ENCODE measurements around the gene ALX1.

Gene ALX1

DNA sequence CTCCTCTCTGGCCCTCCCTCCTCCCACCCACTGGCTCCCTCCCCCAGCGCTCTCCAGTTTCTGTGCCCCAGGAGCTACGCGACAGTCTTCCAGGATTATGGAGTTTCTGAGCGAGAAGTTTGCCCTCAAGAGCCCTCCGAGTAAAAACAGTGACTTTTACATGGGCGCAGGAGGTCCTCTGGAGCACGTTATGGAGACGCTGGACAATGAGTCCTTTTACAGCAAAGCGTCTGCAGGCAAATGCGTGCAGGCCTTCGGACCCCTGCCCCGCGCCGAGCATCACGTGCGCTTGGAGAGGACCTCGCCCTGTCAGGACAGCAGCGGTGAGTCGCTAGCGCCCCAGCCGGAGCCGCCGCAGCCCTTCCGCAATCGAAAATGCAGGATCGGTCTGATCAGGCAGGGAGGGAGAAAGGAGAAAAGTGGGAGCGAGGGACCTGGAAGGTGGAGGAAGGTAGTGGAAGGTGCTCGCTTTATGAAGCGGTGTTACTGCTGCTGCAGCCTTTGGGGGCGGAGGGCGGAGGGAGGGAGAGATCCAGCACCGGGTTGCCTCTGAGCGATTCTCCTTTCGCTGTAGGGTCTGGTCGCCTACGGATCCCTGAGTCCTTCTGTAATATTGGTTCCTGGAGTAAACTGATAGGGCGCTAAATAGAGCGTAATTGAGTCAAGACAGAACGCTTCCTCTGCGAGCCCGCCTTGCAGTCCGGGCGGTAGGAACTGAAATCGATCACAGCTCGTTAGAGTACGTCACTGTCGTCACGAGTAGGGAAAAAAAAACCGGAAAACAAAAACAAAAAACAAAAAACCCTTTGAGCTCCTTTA, at the start of gene ALX1:
ALX1 (plus strand) TSS at position 56 of the 819 bp plus-strand sequence; CDS start at position 98, 42 bp downstream.
- DNase-seq: peak; percentile 34

DNA sequence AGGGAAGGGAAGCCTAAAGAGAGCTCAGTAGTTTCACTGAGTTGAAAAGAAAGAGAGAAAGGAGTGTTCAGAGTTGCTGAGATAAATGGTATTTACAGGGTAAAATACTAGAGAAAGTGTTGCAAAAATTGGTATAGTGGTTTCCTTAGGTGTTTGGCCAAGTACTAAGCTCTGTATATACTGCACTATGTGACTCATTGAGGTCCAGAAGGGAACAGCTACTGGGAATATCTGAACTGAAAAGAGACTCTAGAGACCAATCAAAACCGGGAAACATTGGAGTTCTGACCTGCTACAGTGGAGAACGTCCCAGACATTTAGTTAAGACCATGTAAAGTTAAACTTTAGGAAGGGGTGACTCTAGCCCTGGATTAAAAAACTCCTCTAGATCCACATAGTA, 42.7 kb upstream of the ALX1 start:
- no peak for DNase-seq

DNA sequence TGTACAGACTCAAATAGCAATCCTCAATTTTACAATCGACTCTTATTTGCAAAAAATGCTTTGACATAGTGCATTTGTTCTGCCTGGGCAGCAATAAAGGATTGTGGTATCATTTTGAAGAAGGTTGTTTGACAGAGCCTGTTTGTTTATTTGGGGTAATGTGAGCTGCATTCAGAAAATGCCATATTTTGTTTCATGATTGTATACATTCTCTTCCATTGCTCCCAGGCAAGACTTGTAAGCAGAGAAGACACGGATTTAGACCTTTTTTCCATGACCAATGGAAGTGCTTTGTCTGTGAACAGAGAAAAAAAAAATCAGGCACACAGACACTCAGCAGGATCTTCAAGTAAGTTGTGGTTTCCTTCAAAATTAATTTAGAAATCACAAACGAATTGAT, 35.5 kb upstream of the ALX1 start:
- no peak for DNase-seq

DNA sequence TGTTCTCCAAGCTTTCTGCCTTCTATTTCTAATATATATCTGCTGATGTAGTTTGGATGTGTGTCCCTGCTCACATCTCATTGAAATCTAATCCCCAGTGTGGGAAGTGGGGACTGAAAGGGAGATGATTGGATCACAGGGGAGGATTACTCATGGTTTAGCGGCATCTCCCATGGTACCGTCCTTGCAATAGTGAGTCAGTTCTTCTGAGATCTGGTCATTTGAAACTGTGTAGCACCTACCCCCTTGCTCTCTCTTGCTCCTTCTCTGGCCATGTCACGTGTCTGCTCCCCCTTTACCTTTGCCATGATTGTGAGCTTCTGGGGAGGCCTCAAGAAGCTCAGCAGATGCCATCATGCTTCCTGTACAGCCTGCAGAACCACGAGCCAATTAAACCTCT, 26.2 kb upstream of the ALX1 start:
- DNase-seq: no peak

DNA sequence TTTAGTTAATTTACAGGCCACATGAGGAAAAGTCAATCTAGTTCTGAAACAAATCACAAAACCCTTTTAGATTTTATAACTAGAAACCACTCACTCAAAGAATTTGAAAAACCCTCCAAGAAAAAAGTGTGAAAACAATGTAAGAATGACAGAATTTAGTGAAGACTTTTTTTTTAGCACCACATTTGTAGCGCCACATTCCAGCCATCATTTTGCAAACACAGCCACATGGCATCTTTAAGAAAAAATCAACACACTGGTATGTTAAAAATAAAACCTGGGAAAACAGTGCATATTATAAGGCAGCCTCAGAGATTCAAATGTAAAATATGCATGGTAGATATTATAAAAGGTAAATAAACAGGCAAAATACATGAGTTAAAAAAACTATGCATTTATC, 22.3 kb upstream of the ALX1 start:
- no peak for DNase-seq

DNA sequence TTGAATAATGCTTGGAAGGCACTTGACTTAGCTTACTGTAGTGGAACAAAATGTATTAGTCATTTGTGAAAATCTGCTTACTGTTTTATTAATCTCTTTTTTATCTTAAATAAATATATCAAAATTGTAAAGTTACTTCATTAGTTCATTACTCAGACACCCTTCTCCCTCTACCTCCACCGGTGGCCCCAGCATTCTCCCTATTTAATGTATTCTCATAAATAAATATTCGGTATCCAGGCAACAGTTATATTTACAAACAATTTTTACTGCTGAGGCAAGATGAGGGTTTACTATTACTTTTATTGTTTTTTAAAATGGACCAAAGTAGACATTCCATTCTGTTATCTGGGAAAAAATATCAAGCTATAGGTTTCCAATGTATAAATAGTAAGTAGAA, 19.6 kb upstream of the ALX1 start:
- no peak for DNase-seq

DNA sequence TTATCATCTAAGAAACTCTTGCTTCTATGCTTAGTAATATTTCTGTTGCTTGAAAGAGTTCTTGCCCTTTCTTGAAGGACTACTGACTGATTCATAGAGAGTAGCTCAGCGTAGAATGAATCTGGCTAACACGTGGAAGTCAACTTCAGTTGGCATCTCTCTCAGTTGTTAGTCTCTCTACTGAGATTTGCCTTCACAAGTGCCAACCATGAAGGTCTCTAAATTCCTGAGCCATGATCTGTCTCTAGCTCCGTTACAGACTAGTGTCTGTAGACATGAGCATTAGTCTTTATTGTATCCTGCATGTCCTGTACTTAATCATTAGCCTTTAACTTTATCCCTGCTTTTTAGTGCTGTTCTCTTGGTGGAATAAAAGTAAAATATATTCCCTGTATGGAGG, 19.1 kb upstream of the ALX1 start:
- no peak for DNase-seq

DNA sequence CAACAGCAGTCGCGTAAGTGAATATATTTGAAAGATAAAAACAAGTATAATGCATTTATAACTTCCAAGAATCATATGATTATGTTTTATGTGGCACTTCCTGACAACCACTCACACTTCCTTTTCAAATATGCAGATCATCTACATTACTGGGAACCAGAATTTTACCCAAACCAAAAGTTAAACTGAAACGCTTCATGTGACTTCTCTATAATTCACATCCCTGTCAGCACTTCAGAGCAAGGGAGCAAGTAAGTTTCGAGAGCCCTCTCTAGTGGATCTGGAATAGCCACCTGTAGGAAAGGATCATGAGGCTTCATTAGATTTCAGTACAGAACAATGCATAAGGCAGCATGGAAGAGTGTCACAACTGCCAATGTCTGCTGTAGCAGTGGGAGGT, 13.7 kb upstream of the ALX1 start:
- DNase-seq: no peak

DNA sequence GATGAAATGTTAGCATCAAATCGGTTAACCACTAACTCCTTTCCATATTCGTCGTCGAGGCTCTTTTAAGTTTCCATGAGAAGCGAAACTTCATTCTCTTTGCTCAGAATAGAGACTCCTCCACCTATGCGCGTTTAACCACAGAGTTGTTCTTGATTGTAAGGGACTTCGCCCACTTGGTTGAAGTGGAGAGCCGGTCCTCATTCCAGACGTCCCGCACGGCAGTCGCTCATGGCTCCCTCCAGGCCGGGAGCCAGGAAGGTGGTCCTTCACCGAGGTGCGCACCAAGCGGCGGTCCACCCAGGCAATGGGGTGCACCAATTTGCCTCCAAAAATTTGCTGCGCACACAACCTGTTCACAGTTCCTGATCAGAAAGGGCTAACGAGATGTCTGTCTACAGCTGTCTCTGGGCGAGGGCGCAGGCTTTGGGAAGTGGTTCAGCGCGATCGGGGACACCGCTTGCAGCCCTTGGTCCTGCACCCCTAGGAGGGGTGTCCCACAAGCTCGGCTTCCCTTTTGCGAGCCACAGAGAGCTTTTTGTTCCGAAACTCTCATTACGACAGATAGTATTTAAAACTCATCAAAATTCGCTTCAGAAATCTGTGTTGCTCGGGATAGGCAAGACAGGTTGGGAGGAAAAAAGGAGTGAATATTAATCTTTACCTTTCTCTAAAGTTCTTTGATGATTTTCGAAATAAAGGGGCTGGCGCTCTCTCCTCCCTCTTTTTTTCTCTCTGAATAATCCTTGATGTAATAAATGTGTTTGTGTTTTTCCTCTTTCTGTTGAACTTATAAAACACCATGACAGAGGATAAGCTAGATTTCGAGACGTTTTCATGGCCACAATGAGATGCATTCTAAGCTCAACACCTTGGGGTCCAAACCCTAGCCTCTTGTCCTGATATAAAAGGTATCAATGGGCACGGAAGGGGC, 6.4 kb upstream of the ALX1 start:
- no peak for DNase-seq

DNA sequence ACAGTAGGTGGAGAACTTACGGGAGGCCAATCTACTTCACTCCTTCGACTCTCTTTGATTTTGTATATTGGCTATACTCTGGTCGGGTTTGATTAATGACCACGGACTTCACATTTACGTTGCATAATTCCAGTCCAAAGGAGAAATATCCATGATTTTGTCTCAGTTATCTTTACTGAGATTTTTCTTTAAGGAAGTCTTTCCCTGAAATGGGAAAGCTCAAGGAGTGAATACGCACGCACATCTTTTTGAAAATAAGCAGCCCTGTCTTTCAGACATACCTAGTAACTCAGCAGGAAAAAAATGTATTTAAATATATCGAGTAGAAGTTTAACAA, 5.7 kb upstream of the ALX1 start:
- DNase-seq: no peak

DNA sequence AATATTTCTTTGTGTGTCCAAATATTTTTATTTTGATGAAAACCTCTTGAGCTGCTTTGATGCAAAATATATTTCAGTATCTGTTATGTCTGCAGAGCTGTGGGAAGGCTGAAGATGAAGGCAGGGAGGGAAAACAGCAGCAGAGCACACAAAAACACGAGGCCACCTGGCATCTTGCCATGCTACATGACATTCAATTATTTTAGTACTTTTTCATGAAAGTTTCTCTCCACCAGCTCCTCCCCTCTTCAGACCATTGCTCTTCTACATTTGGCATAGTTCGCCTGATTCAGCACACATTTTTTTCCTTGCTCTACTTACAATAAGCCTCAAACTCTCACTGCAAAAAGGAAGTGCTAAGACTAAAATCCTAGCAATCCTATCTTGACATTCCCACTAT, 4.6 kb upstream of the ALX1 start:
- DNase-seq: no peak

DNA sequence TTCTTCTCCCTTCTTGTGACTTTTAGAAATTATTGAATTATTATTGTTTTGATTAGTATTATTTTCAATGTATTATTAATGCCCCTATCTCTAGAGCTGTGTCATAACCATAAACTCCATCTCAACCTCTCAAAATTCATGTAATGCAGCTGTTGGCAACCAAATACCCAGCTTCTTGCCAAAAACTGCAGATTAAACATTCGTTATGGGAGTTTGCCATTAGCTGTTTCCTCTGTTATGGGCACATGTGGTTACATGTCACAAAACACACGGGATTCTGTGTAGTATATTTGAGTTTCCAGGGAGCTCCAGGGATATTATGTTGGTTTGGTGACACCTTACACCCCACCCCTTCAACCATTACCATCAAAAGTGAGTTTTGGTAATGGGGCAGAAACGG, 2.8 kb upstream of the ALX1 start:
- no peak for DNase-seq

DNA sequence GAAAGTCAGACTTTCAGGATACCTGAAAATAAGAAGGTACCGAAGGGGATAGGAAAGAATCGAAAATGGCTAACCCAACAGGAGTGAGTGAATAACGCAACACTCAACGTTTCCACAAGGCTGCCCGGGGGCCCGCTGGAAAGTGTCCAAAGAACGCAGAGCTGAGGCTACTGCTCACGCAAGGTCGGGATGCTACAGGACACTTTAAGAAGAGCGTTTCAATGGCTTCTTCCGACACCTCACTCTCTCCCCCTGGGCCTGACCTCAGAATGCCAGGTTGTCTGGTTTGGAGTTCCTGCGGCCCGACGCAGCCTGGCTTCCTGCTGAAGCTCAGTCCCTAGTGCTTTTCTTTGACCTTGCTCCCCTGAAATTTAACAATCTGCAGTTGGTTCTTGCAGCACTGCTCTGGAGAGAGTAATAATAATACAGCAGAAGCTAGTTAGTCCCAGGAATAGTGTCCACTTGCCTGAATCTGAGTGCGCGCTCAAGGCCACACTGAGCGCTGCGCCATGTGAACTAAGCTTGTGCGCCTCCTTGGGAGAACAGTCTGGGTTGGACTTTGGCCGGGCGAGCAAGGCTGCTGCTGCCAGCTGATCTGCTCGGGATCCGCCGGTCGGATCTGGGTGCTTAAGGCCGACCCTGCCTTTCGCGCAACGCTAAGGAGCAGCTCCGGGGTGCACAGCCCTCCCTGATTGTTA, 2.0 kb upstream of the ALX1 start:
- no peak for DNase-seq

DNA sequence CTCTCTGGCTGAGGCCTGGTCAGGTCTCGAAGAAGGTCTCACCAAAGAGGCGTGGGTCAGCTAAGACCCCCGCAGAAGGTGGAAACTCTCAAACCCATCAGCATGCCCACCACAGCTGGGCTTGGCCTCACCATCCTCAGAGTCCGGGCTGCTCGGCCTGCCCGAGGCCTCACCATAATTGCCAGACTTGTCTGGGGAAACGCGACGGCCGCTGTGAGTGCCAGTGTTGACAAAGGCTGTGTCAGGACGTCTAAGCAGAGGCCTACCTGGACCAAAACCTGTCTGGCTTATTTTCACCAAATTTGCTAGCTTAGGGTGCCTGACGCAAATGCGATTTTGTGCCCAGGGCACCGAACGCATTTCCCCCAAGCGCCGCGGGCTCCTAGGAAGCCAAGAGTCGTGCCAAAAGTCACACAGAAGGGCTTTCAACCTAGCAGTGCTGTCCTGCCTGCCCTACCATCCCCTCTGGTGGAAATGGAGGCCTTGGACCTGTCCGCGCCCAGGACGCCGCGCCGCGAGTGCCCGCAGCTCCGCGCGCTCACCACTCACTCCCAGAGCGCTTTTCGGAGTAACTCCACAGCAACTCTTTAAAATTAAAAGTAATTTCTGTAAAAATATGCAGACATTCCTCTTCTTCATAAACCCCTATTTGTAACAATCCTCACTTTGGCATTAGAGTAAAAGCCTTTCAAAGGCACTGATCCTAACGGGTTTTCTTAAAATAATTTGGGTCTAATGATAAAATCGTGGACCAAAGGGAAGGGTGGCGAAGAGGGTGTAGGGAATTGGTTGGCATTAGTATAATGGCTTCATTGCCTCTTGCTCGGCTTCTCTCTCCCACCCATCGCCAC, 1.2 kb upstream of the ALX1 start:
- DNase-seq: no peak

DNA sequence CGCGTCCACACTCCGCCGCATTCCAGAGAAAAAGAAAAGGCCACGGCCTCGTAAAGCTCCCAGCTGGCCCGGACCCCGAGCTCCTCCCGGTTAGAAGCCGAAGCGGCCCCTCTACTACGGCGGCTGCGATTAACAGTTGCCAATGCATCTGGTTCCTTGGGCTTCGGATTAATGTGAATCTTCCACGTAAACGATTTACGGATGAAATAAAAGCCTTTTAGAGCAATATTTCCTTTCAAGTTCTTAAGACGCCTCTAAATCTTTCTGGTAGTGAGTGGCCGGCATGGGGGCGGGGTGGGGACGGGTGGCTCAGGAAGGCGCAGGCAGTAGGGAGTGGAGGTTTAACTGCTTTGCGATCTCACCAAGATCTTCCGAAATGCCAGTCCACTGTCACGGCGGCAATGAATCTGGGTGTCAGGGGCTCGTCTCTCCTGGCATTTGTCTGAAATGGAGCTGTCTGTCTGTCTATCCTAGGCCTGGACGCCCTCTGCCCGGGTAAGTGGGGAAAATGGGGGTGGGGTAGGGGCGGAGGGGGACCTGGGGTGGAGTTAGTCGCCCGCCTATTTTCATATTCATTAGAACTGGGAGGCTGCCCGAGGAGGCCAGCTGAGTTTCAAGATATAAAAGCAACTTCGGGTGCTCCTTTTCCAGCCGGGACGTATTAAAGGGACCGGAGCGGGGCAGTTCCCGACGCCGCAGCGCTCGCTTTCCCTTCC, 413 bp upstream of the ALX1 start:
- no peak for DNase-seq

DNA sequence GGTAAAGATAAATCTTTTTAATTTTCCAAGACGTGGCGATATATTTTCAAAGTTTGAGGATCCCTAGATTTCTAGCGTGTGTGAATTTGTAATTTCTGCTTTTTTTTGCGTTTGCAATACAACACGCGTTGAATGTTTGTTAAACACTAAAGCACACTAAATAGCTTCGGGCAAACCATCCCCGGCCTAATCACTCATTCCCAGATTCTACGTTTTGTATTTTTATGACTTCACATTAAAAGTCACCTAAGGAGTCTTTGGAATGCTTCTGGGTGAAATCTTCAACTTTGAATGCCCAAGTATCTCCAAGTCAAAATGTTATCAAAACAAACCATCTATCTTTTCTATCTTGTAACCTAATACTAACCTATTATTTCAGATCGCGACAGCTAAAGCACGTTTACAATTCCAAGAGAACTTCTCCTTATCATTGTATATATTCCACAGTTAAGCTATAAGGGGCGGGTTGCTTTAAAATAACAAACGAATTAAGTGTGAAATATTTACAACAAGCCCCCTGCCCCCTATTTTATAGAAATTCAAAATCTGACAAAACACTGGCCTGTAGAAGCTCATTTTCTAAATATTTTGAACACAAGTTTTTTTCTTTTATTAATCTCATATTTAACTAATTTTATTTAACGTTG, 1.1 kb downstream of the ALX1 start:
- DNase-seq: no peak

DNA sequence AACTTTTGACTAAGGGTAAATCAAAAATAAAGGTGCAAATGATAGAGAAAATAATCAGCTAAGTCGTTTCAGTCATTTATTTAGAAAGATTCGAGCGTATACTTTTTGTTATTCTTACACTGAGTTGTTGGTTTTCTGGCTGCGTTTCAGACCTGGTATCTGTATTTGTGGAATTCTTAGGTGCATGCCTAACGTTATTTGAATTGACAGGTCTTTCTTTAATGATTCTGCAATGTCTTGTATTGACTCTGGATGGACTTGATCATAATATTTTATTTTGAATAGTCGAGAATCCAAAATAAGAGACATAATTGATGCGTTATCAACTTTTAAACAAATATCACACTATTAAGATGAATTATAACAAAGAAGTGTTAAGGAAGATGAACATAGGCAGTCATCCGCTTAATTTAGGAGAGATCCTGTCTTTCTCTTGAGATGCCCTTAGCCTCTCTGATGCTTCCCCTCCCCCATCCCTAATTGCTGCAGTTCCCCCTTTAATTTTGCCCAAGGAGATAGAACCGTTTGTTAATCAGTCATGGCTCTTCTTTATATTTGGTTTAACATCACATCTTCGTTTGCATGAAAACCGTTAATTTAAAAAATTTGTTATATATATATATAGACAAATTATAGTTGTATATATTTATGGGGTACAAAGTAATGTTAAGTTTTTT, 1.8 kb downstream of the ALX1 start:
- DNase-seq: no peak

DNA sequence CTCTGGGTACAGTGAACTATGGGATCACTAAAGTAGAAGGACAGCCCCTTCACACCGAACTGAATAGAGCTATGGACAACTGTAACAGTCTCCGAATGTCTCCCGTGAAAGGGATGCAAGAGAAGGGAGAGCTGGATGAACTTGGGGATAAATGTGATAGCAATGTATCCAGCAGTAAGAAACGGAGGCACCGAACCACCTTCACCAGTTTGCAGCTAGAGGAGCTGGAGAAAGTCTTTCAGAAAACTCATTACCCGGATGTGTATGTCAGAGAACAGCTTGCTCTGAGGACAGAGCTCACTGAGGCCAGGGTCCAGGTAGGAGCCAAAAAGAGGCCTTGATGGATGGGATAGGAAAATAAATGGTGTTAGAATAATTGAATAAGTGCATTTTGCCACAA, 3.5 kb downstream of the ALX1 start:
- no peak for DNase-seq

DNA sequence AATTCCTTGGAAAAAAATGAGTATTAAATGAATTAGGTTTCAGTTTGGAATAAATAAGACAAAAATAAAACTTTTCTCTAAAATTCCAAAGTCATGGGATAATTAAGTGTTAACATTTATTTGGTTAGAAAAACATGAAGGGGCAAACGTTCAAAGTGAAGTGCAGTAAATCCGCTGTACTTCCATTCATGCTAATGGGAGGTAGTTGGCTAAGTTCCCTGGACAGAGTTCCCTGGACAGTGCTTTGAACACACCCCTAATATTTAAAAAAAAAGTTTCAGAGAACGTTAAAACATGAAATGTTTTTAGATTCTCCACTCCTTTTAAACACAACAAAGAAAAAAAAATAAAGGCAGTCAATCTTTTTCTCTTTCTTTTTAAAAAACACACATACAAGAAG, 16.3 kb downstream of the ALX1 start:
- no peak for DNase-seq

DNA sequence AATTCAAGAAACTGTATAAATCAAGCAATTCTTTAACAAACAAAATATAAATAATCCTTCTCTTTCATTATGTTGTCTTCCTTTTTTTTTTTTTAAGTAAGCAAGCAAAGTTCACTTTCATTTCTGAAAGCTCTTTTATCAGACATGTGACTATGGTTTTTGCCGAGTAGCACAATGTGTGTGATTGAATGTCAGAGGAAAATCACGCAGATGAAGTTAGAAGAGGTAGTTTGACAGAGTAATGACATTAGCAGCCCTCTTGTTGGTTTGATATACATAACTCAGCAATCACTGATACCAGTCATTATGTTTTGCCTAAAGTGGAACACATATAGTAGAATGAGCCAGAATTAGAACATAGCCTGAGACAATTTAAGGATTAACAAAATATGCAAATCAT, 19.0 kb downstream of the ALX1 start:
- DNase-seq: no peak

DNA sequence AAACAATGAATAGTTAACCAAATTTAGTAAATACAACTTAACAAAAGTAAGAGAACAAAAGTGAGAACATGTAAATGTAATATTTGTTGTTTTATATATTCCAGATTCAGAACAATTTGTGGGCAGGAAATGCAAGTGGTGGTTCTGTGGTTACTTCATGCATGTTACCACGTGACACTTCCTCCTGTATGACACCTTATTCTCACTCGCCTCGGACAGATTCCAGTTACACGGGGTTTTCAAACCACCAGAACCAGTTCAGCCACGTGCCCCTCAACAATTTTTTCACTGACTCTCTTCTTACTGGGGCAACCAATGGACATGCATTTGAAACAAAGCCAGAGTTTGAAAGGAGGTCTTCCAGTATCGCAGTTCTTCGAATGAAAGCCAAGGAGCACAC, 21.0 kb downstream of the ALX1 start:
- DNase-seq: no peak
